ELR (cell line): ENCODE data around the gene ARNT2.

ENCODE experiments used
- DNase-seq: peaks from one replicate; pipeline ENCODE4 v3.0.0-alpha.2; 2015; ENCODE audit warnings: low read depth

Gene ARNT2

DNA sequence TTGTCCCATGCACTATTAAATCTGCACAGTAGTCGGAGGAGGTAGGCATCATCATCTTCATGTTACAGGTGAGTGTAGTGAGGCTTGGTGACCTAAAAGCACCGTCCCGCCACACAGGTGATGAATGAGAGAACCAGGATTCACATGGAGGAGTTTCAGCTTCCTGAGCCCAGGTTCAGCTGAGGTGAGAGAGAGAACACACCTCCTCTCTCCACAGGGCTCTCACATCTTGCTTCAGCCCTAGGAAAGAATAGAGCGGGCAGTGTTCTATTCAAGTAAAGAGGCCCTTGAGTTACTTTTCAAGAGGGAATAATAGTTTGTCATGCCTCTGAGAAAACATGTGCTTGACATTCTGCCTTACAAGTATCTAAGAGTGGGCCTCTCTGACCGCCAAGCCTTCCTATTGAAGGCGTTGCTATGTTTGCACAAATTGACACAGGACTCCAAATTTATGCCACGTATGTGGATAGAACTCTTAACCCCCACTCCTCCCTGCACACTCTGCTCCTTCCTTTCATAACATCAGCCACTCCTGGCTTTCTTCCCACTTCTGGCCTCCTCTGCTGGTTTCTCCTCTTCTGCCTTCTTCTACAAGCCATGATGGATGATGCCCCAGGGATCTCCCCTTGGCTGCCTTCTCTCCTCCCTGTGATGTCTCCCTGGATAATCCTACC is 152.6 kb downstream of the ARNT2 start:
- no peak for DNase-seq

DNA sequence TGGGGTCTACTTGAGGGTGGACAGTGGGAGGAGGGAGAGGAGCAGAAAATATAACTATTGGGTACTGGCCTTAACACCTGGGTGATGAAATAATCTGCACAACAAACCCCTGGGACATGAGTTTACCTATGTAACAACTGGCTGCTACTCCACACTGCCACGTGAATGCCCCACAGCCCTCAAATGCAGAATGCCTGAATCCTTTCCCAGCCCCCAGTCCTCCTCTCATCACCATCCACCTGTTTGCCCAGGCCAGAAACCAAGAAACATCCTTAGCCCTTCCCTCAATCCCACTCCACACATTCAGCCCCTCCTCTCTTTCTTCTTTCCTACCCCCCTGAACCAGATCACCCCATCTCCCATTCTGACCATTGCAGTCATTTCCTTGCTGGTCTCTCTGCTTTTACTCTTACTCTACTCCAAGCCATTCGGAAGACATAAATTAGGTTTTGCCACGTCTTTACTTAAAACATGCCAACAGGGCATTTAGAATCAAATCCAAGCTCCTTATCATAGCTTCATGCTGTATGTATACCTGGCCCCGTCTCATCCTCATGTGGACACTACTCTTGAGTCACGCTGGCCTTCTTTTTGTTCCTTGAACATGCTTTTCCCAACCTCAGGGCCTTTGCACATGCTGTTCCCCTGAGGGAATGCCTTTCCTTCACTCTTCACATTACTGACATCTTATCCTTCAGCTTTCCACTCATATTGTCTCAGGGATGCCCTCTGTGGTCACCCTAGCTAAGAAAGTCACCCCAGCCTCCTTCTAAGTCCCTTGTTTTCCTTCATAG is 153.5 kb downstream of the ARNT2 start:
- DNase-seq: no peak

DNA sequence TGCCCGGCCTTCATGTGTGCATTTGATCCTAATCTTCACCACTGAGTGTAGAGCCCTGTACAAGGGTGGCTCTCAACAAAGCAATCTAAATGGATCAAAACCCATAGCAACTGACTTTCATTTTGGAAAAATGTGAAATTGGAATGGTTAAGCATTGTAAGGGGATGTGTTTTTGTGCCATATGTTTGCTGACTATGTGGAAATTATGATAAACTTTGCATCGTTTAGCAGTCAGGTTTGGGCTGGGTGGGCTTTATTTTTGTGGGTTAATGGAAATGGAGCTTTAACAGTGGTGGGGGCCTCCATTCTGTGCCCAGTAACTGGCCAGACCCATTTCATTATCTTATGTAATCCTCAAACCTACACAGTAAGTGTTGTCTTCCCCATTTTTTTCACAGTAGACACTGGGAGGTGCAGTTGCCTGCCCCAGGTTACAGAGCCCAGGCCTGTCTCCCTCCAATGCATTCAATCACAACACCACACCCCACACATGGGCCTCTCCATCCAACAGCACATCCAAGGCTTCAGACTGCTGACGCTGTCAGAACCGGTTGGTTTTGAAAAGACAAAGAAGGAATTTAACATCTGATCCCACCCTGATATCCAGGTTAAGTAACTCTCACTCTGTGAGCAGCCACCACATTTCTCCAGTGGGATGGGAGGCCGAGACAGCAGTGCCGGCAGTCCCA is 154.6 kb downstream of the ARNT2 start:
- no peak for DNase-seq

DNA sequence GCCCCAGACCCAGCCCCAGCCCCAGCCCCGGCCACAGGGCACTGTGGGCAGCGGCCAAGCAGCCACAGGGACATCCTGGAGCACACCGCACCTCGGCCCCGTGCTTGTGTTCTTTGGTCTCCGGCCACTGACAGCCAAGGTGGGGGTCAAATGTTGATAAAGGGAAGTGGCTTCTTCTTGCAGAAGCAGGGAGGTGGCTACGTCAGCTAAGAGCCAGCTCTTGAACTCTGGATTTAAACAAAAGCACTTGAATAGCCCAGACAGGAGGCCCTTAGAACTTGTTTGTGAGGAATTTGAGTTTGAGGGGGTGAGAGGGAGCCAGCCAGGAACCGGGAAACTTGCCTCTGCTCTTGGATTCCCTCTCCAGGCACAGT is 155.1 kb downstream of the ARNT2 start:
- DNase-seq: no peak

DNA sequence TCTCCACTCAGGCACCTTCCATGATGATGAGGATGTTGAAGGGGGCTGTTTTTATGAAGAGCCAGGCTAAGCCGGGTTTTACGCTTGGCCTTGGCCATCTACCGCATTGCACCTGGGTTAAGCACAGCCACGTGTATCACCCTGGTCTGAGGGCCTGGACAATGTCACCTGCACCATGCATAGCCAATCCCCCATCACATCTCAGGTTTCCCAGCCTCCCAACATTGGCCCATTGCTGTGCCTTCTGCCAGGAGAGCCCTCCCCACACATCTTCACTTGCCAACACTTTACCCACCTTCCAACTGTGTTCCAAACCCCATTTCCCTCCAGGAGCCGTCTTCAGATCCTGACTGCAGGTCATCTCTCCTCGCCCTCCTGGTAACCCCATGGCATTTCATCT is 155.6 kb downstream of the ARNT2 start:
- no peak for DNase-seq

DNA sequence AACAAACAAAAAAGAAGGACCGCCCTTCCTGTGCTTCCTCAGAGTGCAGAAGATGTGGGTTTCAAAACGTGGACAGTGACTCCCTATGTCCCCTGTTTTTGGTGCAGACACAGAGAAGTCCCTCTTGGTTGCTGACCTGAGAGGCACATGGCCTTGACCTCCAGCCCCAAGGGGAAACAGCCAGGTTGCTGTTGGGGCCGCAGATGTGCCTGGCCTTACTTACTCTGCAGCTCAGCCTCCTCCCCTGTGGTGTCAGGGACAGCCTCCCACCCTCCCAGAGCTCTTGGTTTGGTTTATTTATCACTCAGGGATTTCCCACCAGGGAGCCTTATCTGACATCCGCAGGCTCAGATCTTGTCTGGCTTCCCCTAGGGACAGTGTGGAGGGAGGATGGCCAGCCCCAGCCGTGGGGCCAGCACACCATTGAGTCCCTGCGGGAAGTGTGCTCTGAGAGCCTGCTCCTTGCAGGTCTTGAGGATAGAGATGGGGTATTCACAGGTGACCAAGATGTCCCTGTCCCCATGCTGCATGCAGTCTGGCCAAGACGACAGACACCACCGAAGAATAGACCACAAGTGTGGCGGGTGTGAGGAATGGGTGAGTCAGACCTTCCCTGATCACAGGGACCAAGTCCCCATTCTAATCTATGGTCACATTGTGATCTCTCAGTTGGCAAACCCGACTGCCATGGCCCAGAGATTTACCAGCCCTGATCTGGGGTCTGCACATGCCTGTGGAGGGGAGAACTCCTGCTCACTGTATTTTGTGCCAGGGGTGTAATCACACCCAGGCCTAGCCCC is 156.6 kb downstream of the ARNT2 start:
- DNase-seq: no peak

DNA sequence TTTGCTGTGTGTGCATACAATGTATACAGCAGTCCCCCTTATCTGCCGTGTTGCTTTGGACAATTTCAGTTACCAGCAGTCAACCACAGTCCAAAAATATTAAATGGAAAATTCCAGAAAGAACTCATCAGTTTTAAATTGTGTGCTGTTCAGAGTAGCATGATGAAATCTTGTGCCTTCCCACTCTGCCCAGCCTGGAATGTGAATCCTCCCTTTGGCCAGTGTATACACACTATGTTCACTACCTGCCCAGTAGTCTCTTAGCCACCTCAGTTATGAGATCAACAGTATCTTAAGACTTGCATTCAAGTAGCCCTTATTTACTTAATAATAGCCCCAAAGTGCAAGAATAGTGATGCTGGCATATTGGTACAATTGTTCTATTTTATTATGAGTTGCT is 157.3 kb downstream of the ARNT2 start:
- no peak for DNase-seq

DNA sequence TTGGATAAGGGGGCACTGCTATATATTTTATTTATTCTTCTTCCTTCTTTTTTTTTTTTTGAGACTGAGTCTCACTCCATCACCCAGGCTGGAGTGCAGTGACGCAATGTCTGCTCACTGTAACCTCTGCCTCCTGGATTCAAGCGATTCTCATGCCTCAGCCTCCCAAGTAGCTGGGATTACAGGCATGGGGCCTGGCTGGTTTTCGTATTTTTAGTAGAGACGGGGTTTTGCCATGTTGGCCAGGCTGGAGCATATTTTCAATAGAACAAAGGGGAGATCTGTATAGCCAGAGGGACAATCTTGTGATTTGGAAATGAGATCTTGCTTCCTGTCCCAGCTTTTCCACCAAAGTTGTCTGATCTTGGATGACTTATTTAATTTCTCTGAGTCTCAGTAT is 157.9 kb downstream of the ARNT2 start:
- DNase-seq: no peak

DNA sequence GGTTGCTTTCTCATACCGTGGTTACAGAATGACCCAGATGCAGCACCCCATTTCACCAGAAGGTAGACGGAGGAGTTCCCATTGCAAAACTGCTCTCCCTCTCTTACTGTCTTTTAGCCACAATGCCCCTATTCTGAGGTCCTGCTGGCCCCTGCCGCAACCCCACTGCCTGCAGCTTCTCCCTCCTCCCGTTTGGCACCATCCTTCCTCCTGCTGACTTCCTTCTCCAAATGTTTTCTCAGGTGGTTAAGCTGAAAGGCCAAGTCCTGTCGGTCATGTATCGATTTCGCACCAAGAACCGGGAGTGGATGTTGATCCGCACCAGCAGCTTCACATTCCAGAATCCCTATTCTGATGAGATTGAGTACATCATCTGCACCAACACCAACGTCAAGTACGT is 158.7 kb downstream of the ARNT2 start:
- DNase-seq: no peak

DNA sequence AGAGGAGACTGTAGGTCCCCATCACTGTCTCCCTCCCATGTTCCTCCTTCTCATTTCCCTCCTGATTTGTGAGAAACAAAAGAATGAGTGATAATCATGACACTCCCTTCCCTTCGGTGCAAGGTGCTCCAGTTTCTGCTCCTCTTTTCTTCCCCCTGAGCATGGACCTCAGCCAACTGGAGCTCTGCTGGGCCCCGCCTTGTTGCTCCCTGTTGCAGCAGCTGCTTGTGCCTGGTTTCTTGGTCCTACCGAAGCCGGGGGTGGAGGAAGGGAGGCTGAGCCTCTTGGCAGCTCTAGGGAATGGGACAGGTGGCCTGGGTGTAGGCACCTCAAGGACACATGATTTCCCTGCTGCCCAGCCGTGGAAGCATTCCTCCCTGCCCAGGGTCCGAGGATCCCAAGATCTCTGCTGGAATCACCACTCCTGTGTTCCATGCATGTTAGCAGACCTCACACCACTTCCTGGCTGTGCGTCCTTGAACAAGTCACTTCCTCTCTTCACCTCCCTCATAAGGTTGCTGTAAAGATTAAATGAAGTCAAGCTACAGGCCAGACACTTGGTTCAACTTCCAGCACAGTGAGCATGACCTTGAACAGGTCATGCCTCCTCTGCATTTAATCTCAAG is 159.3 kb downstream of the ARNT2 start:
- no peak for DNase-seq

DNA sequence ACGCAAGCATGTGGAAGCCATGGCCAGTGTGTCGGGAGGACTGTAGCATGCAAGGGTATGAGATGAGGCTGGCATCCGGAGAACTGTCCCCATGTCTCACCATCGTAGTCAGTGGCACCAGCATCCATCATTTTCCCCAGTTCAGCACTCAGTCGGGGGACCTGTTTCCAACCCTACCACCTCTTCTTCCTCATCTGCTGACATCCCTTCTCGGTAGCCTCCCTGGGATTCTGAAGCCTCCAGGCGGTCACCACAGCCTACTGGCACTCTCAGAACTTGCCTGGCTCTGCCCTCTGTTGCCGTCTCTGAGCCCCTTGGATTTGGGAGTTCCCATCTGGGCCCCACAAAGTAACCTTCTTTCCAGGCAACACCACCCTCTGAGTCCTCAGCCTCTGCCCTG is 159.9 kb downstream of the ARNT2 start:
- DNase-seq: no peak

DNA sequence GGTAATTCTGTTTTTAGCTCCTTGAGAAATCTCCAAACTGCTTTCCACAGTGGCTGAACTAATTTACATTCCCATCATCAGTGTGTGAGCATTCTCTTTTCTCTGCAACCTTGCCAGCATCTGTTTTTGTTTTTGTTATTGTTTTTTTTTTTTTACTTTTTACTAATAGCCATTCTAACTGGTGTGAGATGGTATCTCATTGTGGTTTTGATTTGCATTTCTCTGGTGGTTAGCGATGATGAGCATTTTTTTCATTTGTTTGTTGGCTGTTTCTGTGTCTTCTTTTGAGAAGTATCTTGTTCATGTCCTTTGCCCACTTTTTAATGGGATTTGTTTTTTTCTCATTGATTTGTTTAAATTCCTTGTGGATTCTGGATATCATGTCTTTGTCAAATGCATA is 161.2 kb downstream of the ARNT2 start:
- no peak for DNase-seq

DNA sequence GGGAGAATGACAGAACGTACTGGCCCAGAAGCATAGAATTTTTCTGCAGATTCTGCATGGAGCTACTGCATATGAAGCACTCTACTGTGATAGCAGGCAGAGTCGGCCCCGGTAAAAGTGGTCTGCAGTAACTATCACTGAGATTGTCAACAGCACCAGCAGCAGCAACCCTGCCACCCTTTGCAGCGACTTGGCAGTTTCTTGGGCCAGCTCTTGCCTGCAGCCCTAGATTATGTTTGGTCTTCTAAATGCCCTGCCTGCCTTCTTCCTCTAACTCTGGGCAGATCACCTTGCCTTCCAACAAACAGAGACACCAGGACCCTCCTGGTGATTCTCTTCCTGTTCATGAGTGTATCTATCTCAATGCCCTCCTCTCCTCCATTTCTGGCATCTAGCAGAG is 161.8 kb downstream of the ARNT2 start:
- DNase-seq: no peak

DNA sequence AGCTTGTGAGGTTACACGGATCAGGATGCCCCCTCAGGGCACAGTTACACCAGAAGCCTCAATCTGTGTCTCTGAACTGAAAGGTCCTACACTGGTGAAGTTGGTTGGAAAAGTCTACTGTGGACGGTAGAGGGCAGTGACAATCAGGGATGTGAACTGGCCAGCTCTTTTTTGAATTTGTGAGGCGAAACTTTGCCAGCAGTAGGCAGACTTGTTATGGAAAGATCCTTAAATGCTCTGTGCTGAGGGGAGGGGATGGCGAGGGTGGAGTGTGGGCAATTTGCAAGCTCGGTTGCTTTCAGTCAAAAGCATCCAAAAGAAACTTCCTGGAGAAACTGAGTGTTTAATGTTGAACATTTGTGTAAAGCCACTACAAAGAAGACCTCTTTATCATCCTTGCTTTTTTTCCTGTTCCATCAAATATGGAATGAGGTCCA is 163.6 kb downstream of the ARNT2 start:
- peak; percentile 85 for DNase-seq

DNA sequence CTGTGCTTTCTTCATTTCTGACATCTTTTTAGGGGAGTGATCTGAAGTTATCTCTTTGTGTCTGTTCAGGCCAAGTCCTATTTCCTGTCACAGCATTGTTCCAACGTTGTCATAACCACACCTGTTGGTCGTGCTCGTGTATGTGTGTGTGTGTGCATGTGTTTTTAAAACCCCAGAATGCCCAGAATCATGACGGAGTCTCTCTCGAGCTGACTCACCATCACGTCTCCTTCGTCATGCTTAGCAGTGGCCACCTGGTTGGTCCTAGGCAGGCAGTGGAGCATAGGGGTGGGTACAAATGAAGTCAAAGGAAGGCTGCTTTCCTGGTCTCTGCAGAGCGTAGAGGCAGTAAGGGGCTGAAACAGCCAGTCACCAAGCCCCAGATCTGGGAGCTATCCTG is 164.1 kb downstream of the ARNT2 start:
- peak; percentile 53 for DNase-seq

DNA sequence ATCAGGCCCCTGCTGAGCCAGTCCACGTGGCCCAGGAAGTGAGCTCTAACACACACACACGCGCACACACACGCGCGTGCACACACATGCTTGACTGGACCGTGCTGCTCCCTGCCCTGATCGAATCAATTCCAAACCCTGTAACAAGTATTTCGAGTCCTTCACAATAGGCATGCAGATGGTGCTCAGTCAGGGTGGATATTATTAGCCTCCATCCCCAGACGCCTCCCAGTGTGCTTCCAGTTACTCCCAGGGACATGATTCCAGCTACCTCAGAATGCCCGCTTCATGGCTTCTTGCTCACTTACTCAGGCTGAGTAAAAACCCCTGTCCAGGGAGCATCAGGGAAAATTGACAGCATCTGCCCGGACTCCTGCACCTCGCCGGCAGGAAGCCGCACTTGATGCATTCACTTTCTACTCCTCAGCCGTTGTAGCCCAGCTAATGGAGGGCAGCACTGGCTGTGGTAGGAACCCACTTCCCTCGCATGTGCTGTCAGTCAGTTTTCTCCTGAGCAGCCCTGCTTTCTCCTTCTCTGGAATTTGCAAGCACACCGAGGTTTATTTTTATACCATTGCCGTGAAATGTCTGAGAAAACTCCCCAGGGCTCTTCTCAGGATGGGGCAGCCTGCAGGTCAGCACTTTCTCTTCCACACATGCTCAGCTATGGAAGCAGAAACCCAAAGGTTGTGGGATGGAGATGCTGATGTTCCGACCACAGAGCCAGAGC is 164.9 kb downstream of the ARNT2 start:
- DNase-seq: no peak

DNA sequence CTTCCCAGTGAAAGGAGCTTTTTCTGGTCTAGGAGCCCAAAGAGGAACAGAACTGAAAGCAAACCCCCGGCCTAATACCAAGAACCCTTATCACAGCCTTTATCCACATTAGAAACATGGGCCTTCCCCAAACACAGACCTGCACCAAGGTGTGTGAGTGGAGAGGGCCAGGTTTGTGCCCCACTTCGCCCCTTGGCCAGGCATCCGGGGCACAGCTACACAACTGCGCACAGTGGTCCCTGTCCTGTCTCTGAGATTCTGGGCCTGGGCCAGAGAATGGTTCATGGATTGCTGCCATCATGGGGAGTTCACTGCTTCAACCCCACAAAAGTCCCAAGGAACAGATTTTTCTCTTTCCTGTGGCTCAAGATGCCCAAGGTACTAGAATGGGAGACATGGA is 165.5 kb downstream of the ARNT2 start:
- DNase-seq: no peak

DNA sequence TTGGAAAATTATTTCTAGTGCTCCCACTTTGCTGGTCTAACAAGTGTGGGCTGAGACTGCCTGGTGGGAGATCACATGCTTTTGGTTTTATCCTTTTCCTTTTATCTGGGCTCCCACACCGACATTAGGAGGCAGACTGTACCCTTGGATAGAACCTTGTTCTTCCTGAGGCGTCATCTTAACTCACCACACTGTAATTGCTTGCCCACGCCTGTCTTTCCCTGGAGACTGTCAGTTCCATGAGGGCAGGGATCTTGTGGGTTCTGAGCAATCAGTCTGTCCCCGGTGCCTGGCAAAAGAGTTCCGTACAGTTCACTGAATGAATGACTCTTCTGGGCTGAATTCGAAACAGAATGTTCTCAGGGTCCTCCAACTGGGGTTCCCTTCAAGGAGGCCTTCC is 166.4 kb downstream of the ARNT2 start:
- no peak for DNase-seq

DNA sequence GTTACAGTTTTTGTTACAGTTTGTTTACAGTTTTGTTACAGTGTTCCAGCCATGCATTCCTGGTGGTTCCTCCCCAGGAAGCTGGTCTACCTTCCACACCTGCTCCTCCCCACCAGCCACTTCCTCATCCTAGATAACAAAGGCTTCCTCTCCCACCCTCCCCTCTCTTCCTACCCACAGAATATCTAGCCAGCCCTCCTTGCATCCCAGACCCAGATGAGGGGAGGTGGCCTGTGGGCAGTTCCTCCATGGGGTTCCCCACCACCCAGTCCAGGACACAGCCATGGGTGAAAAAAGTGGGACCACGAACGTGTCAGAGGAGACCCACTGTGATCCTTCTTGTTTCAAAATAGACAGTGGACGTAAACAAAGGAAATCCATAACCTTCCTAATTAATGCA is 168.2 kb downstream of the ARNT2 start:
- DNase-seq: no peak

DNA sequence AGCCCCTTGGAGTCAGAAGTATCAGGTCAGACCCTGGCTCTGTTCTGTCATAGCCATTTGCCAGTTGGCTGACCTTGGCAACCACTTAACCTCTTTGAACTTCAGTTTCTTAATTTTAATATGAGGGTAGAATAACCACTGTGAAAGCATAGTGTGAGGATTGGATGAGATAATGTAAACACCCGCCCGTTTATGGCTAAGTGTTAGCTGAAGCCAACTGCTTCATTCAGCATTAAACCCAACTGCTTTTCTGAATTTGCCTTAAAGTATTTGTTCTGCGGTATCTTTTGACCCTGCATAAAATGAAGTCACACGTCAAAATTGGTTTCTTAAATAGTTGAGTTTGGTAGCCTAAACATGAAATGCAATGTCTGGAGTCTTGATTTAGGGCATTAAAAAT is 169.4 kb downstream of the ARNT2 start:
- no peak for DNase-seq

DNA sequence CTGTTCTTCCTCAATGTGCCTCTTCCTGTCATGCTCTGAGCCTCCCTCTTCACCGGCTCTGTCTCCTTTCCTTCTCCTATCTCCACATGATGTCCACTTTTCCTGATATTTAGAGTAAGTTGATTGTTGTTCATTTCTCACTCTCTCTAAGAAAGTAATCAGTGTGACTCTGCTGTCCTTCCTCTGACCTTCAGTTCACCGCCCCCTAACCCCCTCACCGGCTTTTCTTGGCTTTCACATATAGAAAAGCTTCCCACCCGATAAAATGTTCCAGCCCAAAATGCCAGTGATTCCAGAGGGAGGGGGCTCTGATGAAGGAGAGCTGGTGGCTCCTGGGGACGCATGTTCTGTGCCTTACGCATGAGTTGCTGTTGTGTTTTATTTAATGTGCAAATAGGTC is 170.4 kb downstream of the ARNT2 start:
- no peak for DNase-seq
